ENCODE data around the gene SLC24A4.

Gene SLC24A4

GRCh38 chr14:92484132-92484823 is 161.3 kb downstream of the SLC24A4 start:
- DNase-seq: no peak

- DNase-seq: no peak
These were observed 163.9 kb downstream of the SLC24A4 start for GRCh38 chr14:92486881-92487280.

GRCh38 chr14:92487513-92488133 is 164.7 kb downstream of the SLC24A4 start:
- DNase-seq: no peak

- peak; percentile 36 for DNase-seq
These were observed 166.7 kb downstream of the SLC24A4 start for GRCh38 chr14:92489394-92490238.

GRCh38 chr14:92490239-92490959 is 167.4 kb downstream of the SLC24A4 start:
- DNase-seq: no peak

- DNase-seq: peak; percentile 25
These were observed 168.8 kb downstream of the SLC24A4 start for GRCh38 chr14:92491782-92492181.

GRCh38 chr14:92492258-92492657 is 169.3 kb downstream of the SLC24A4 start:
- peak; percentile 38 for DNase-seq

GRCh38 chr14:92493024-92493423 is 170.1 kb downstream of the SLC24A4 start:
- DNase-seq: peak; percentile 23

GRCh38 chr14:92493492-92493891 is 170.5 kb downstream of the SLC24A4 start:
- peak; percentile 22 for DNase-seq

- no peak for DNase-seq
These were observed 171.5 kb downstream of the SLC24A4 start for GRCh38 chr14:92494512-92494911.

- no peak for DNase-seq
These were observed 172.1 kb downstream of the SLC24A4 start for GRCh38 chr14:92495027-92495426.

GRCh38 chr14:92496191-92496857 is 173.4 kb downstream of the SLC24A4 start:
- DNase-seq: no peak

- DNase-seq: no peak
These were observed 174.4 kb downstream of the SLC24A4 start for GRCh38 chr14:92497391-92497790.

GRCh38 chr14:92499234-92499633 is 176.3 kb downstream of the SLC24A4 start:
- DNase-seq: peak; percentile 38

GRCh38 chr14:92500491-92500941 is 177.6 kb downstream of the SLC24A4 start:
- DNase-seq: peak; percentile 77

- no peak for DNase-seq
These were observed 179.0 kb downstream of the SLC24A4 start for GRCh38 chr14:92501891-92502351.

- peak; percentile 35 for DNase-seq
These were observed 179.7 kb downstream of the SLC24A4 start for GRCh38 chr14:92502541-92503286.

GRCh38 chr14:92503756-92504491 is 181.0 kb downstream of the SLC24A4 start:
- DNase-seq: peak; percentile 31

- no peak for DNase-seq
These were observed 182.9 kb downstream of the SLC24A4 start for GRCh38 chr14:92505826-92506225.

- no peak for DNase-seq
These were observed 183.3 kb downstream of the SLC24A4 start for GRCh38 chr14:92506231-92506630.
